HepG2 (cell line): ENCODE results near the gene IQSEC1. TPM values are rescaled to one million over a fixed set of nuclear protein-coding genes. Genes with fewer than 3 reads are reported as not detected.

Source experiments
- ARNT ChIP-seq: fragments of 450-650 bp; IDR thresholded peaks from 2 replicates; pipeline ENCODE4 v1.6.1; 2017
- ARNT2 ChIP-seq: sonication (generic); formaldehyde crosslinking; IDR thresholded peaks from 2 replicates; pipeline ENCODE4 v1.8.0; 2022; ENCODE audit warnings: mild to moderate bottlenecking, low read depth, missing genetic modification reagents, moderate library complexity
- ATM ChIP-seq: fragments of 450-650 bp; IDR thresholded peaks from 2 replicates; pipeline ENCODE4 v1.7.1; 2017; ENCODE audit warnings: mild to moderate bottlenecking, borderline replicate concordance
- HES4 ChIP-seq: sonication (generic); formaldehyde crosslinking; IDR thresholded peaks from 2 replicates; pipeline ENCODE4 v1.9.0; 2021; ENCODE audit warnings: mild to moderate bottlenecking, missing genetic modification reagents, borderline replicate concordance
- MED13 ChIP-seq: sonication (generic); formaldehyde crosslinking; IDR thresholded peaks from 2 replicates; pipeline ENCODE4 v1.5.0; 2020; ENCODE audit warnings: missing genetic modification reagents
- MNT ChIP-seq: fragments of 450-650 bp; IDR thresholded peaks from 2 replicates; pipeline ENCODE4 v1.6.1; 2016
- MTA3 ChIP-seq: sonication (generic); formaldehyde crosslinking; IDR thresholded peaks from 2 replicates; pipeline ENCODE4 v1.4.0; 2020; ENCODE audit warnings: missing genetic modification reagents
- MTERF4 ChIP-seq: sonication (generic); formaldehyde crosslinking; IDR thresholded peaks from 2 replicates; pipeline ENCODE4 v1.8.0; 2023; ENCODE audit warnings: mild to moderate bottlenecking, missing genetic modification reagents
- NFYC ChIP-seq: IDR thresholded peaks from 2 replicates; pipeline ENCODE4 v1.6.1; 2016; ENCODE audit warnings: missing genetic modification reagents, missing compliant biosample characterization
- NR3C1 ChIP-seq: sonication (generic); formaldehyde crosslinking; IDR thresholded peaks from 2 replicates; pipeline ENCODE4 v1.4.0; 2020; ENCODE audit warnings: missing genetic modification reagents
- PCBP1 ChIP-seq: fragments of 200-400 bp; formaldehyde crosslinking; IDR thresholded peaks from 2 replicates; pipeline ENCODE4 v1.6.1; 2017; ENCODE audit warnings: mild to moderate bottlenecking, low read depth, low read length, borderline replicate concordance
- PITX1 ChIP-seq: sonication (generic); formaldehyde crosslinking; IDR thresholded peaks from 2 replicates; pipeline ENCODE4 v1.5.1; 2020; ENCODE audit warnings: mild to moderate bottlenecking, missing genetic modification reagents
- SP4 ChIP-seq: sonication (generic); formaldehyde crosslinking; IDR thresholded peaks from 2 replicates; pipeline ENCODE4 v1.8.1; 2023; ENCODE audit warnings: mild to moderate bottlenecking, missing genetic modification reagents
- TIGD3 ChIP-seq: sonication (generic); formaldehyde crosslinking; IDR thresholded peaks from 2 replicates; pipeline ENCODE4 v1.5.1; 2020; ENCODE audit warnings: mild to moderate bottlenecking, missing genetic modification reagents, borderline replicate concordance
- ZBTB1 ChIP-seq: sonication (generic); formaldehyde crosslinking; IDR thresholded peaks from 2 replicates; pipeline ENCODE4 v1.4.0; 2020; ENCODE audit warnings: missing genetic modification reagents, borderline replicate concordance
- ZBTB42 ChIP-seq: sonication (generic); formaldehyde crosslinking; IDR thresholded peaks from 2 replicates; pipeline ENCODE4 v1.5.0; 2020; ENCODE audit warnings: mild to moderate bottlenecking, missing genetic modification reagents
- ZFP36L2 ChIP-seq: sonication (generic); formaldehyde crosslinking; IDR thresholded peaks from 2 replicates; pipeline ENCODE4 v1.4.0; 2020; ENCODE audit warnings: missing genetic modification reagents
- ZNF160 ChIP-seq: sonication (generic); formaldehyde crosslinking; IDR thresholded peaks from 2 replicates; pipeline ENCODE4 v1.8.0; 2022; ENCODE audit warnings: mild to moderate bottlenecking, inconsistent platforms, missing genetic modification reagents
- ZNF567 ChIP-seq: sonication (generic); formaldehyde crosslinking; IDR thresholded peaks from 2 replicates; pipeline ENCODE4 v1.8.1; 2023; ENCODE audit warnings: mild to moderate bottlenecking, missing genetic modification reagents, borderline replicate concordance
- ZNF580 ChIP-seq: IDR thresholded peaks from 2 replicates; pipeline ENCODE4 v1.6.1; 2016; ENCODE audit warnings: low read depth, borderline replicate concordance
- ZNF614 ChIP-seq: IDR thresholded peaks from 2 replicates; pipeline ENCODE4 v1.6.1; 2018; ENCODE audit warnings: missing biosample characterization, missing genetic modification reagents, inconsistent platforms, borderline replicate concordance
- ZSCAN25 ChIP-seq: sonication (generic); formaldehyde crosslinking; IDR thresholded peaks from 2 replicates; pipeline ENCODE4 v1.8.0; 2022; ENCODE audit warnings: mild to moderate bottlenecking, missing genetic modification reagents
- polyA plus RNA-seq, 8 experiments: library from polyadenylated mRNA; depleted of rRNA in 3 of 8; stranded (reverse) in 7 of 8; unstranded in 1 of 8; fragments of >200 nt; fragmentation: Illumina TruSeq in 4 of 8; extraction: Trizol in 4 of 8; gene quantifications; 2 replicates each; pipeline versions ENCODE4 v1.2.1 to v1.2.3, GENCODE V29; 2011 to 2016; ENCODE audit warnings: low read depth in 4 of 8, missing spikeins in 1 of 8, mixed read lengths in 1 of 8; ENCODE audit not compliant: insufficient read depth in 1 of 8
- total RNA-seq, 5 experiments: library from RNA; depleted of rRNA; stranded (reverse); fragments of >200 nt; fragmentation: Illumina TruSeq; extraction: Trizol; gene quantifications; 2 replicates each; pipeline ENCODE4 v1.2.3, GENCODE V29; 2016; ENCODE audit warnings: low read depth in 1 of 5
- TF ChIP-seq, protein P1 (sequence below): IDR thresholded peaks from 2 replicates; pipeline ENCODE4 v1.6.1; 2016; ENCODE audit warnings: mild to moderate bottlenecking
- TF ChIP-seq, protein P2 (sequence below): conservative IDR thresholded peaks from 2 replicates; pipeline ENCODE4 v1.6.1; 2018; ENCODE audit warnings: missing genetic modification reagents

The IQSEC1 gene
- total and polyA plus RNA-seq, 2 of the 13 experiments (the other 11 are each of a cell fraction or from before 2014, with no cell fraction given): 17.4 to 20.2 TPM

DNA sequence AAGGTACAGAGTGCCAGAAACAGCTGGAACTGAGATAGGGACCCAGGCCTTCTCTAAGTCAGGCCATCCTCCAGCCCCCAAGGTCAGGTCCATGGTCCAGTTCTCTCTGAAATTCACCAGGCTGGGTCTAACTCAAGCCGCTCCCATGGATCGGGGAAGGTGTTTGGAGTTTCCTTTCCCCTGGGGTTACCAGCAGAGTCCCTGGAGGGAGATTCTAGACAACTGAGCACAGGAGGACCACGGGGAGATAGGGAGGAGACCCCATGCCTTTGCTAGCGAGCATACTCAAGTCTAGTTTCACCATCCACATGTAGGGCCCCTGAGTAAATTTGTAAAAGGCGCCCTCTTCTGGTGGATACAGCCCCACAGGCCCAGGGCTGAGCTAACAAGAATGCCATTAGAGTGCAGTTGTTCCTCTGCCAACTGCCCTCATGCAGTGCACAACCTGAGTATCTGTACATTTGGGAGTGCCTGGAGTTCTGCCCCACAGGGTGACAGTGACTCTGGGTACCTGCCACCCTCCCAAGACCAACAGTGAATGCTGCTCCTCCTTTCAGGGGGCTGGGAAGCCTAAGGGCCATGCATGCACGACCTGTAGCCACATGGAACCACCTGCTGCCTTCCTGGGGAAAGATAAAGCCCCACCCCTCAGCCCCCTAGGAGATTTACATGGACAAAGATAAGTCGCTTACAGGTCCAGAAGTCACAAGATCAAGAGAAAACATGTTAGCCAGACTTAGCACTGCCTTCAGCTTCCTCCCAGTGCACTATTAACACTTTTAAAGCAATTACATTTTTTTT lies 89.0 kb downstream of the IQSEC1 start (continued):
- TF ChIP-seq TIGD3: no peak
- TF ChIP-seq NR3C1: no peak
- TF ChIP-seq HES4: no peak
- TF ChIP-seq PCBP1: no peak
- TF ChIP-seq ZSCAN25 (CRISPR knock-in tag): no peak
- no peak for TF ChIP-seq ZBTB1
- TF ChIP-seq ATM: no peak
- no peak for TF ChIP-seq MTERF4 (CRISPR knock-in tag)
- 0 out of 2 replicates have a peak, but pooled peaks have one; percentile 41 for TF ChIP-seq ZNF567 (CRISPR knock-in tag)
- TF ChIP-seq, protein P1, sequence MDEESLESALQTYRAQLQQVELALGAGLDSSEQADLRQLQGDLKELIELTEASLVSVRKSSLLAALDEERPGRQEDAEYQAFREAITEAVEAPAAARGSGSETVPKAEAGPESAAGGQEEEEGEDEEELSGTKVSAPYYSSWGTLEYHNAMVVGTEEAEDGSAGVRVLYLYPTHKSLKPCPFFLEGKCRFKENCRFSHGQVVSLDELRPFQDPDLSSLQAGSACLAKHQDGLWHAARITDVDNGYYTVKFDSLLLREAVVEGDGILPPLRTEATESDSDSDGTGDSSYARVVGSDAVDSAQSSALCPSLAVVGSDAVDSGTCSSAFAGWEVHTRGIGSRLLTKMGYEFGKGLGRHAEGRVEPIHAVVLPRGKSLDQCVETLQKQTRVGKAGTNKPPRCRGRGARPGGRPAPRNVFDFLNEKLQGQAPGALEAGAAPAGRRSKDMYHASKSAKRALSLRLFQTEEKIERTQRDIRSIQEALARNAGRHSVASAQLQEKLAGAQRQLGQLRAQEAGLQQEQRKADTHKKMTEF (CRISPR knock-in tag): peak; percentile 58; the same call in 1 of the 2 replicates
- no peak for TF ChIP-seq ZFP36L2 (CRISPR knock-in tag)
- peak; percentile 71; the same call in 1 of the 2 replicates for TF ChIP-seq PITX1 (CRISPR knock-in tag)
- no peak for TF ChIP-seq MED13 (CRISPR knock-in tag)
- TF ChIP-seq, protein P2, sequence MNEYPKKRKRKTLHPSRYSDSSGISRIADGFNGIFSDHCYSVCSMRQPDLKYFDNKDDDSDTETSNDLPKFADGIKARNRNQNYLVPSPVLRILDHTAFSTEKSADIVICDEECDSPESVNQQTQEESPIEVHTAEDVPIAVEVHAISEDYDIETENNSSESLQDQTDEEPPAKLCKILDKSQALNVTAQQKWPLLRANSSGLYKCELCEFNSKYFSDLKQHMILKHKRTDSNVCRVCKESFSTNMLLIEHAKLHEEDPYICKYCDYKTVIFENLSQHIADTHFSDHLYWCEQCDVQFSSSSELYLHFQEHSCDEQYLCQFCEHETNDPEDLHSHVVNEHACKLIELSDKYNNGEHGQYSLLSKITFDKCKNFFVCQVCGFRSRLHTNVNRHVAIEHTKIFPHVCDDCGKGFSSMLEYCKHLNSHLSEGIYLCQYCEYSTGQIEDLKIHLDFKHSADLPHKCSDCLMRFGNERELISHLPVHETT (CRISPR knock-in tag): no peak; the same call in 1 of the 2 replicates
- no peak for TF ChIP-seq MNT
- TF ChIP-seq MTA3: no peak
- TF ChIP-seq SP4 (CRISPR knock-in tag): no peak
- TF ChIP-seq ZBTB42 (CRISPR knock-in tag): no peak
- no peak for TF ChIP-seq NFYC (CRISPR knock-in tag)
- no peak for TF ChIP-seq ARNT2 (CRISPR knock-in tag)
- no peak for TF ChIP-seq ZNF160
- TF ChIP-seq ZNF580: peak; percentile 73; the same call in 1 of the 2 replicates
- peak; percentile 57; the same call in 1 of the 2 replicates for TF ChIP-seq ZNF614 (CRISPR knock-in tag)
- no peak for TF ChIP-seq ARNT
